ENCODE measurements around the gene NEUROD2.
"Not testable (repeated sequence)": the region's sequence is repeated elsewhere in the genome, so short reads cannot be mapped to it uniquely, and the experiment has no call there.

NEUROD2 gene

GRCh38 chr17:39601758-39602532, 5.8 kb downstream of the NEUROD2 start:
- DNase-seq: peak; percentile 21

DNA sequence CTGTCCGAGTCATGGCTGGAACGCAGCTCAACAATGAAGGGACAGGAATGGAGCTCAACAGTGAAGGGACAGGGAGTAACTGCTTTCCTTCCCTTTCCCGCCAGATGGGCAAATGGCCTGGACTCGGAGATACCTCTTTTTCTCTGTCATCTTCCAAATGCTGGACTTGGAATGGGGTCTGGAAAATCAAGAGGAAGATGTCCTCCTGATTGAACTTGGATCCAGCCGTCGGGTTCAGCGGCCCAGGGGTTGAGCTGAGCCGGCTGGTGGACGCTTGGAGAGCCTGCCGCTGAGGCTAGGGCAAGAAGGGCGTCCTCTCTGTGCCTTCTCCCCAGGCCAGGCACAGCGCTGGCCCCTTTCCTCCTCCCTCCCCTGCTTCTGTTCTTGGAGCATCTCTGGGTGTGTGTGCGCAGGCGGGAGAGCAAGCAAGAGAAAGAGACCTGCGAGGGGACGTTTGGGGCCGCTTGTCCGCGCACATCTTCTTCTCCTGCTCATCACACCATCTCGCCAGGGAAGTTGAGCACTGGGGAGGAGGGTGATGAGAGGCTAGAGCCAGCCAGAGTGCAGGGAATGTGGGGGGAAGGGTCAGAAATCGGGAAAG, 6.6 kb downstream of the NEUROD2 start:
- no peak for DNase-seq

GRCh38 chr17:39600288-39600996, 7.3 kb downstream of the NEUROD2 start:
- DNase-seq: no peak

GRCh38 chr17:39599665-39600231, 8.0 kb downstream of the NEUROD2 start:
- no peak for DNase-seq

GRCh38 chr17:39599004-39599664, 8.6 kb downstream of the NEUROD2 start:
- no peak for DNase-seq

- no peak for DNase-seq
Measured at GRCh38 chr17:39598630-39599003, 9.1 kb downstream of the NEUROD2 start.

GRCh38 chr17:39598047-39598481, 9.7 kb downstream of the NEUROD2 start:
- no peak for DNase-seq

DNA sequence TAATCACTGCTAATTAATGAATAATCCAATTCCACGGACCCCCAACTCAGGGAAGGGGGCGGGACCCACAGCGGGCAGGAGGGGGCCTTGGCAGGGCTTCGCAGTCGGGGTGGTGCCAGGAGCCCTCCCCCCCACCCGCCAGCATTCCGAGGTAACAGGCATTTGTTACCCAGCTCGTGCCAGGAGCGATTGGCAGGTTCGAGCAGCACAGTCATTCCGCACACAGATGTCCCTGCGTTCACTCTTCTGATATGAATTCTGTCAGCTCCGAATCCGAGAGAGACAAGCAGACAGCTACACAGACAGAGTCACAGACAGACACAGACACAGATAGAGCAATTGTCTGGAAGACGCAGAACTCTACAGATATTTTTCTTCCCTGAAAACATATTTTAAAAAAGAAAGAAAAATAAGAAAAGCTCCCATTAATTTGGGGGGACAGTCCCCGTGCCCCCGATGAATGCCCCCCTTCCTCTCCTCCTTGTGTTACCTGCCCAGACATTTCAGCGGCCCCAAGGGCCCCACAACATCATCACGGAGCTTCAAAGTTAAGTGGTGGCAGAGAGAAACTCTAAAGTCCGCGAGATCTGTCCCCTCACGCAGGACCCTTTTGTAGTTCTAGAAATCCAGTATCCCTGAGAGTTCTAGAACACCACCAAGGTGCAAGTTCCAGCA, 10.2 kb downstream of the NEUROD2 start:
- DNase-seq: no peak

GRCh38 chr17:39596543-39597267, 11.0 kb downstream of the NEUROD2 start:
- no peak for DNase-seq

DNA sequence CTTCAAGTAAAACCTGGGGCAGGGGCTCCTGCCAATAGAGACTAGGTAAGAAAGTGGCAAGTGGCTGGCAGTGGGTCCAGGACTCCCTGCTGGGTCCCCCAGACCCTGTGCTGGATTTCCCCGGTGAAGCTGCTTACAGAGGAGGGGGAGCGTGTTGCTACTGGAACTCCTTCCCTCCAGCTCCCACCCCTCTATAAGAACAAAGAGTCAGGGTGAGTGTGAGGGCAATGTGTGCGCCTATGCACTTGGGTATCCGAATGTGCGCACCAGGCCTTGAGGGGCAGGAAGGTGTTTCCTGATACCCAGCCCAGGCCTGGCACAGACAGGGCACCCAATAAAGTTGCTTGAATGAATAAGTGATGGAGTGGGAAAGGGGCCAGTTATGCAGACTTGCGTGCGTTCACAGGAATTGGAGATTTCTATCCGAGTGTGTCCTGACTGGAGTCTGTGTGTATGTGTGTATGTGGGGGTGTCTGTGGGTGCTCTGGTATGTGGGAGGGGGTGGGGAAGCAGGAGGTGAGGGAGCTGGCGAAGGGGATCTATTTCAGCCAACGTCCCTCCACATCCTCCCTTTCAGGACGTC, 11.7 kb downstream of the NEUROD2 start:
- DNase-seq: no peak

GRCh38 chr17:39595294-39595693, 12.4 kb downstream of the NEUROD2 start:
- DNase-seq: no peak

DNA sequence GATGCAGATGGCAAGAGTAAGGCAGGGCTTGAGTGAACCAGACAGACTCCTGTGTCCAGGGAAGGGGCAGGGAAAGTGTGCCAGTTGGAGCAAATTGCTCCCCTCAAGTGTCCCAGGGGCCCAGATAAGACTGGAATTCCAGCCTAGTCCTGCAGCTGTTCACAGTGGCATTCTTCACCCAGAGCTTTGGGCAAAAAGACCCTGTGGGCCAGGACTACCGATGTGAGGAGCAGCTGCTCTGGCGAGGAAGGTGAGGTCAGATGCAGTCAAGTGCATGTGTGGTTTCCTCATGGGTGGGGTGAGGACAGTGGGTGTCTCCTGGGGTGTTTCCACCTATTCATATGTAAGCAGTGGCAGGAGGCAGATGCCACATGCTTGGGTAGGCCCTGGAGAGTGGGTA, 14.3 kb downstream of the NEUROD2 start:
- no peak for DNase-seq

GRCh38 chr17:39591958-39592954, 15.5 kb downstream of the NEUROD2 start:
- peak; percentile 65 for DNase-seq

DNA sequence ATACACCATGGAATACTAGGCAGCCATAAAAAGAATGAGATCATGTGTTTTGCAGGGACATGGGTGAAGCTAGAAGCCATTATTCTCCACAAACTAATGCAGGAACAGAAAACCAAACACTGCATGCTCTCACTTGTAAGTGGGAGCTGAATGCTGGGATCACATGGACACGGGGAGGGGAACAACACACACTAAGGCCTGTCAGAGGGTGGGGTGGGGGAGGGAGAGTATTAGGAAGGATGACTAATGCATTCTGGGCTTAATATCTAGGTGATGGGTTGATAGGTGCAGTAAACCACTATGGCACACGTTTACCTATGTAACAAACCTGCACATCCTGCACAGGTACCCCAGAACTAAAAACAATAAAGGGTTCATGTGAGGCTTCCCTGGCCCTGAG, 17.5 kb downstream of the NEUROD2 start:
- not testable (repeated sequence) for DNase-seq

- no peak for DNase-seq
Measured at GRCh38 chr17:39582658-39583057, 25.1 kb downstream of the NEUROD2 start.

GRCh38 chr17:39581759-39582085, 26.0 kb downstream of the NEUROD2 start:
- no peak for DNase-seq

DNA sequence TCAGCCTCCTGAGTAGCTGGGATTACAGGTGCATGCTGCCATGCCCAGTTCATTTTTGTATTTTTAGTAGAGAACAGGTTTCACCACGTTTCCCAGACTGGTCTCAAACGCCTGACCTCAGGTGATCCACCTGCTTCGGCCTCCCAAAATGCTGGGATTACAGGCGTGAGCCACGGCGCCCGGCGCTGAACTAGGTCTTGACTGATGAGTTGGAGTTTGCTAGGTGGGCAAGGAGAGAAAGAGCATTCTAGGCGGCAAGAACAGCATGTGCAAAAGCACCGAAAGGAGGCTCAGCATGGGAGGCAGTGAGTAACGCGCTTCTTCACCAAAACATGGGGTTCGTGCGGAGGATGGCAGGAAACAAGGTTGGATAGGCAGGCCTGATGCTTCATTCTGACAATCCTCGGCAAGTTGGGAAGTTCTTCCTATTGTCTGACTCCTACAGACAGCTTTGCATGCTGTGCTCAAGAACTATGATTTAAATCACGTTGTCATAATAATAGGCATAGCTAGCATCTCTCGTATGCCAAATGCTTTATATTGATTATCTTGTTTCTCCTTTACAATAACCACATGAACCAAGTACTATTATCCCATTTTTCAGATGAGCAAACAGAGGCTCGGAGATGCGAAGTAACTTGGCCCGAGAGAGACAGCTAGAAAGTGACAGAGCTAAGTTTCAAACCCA, 26.5 kb downstream of the NEUROD2 start:
- no peak for DNase-seq

GRCh38 chr17:39580082-39580468, 27.6 kb downstream of the NEUROD2 start:
- DNase-seq: no peak

DNA sequence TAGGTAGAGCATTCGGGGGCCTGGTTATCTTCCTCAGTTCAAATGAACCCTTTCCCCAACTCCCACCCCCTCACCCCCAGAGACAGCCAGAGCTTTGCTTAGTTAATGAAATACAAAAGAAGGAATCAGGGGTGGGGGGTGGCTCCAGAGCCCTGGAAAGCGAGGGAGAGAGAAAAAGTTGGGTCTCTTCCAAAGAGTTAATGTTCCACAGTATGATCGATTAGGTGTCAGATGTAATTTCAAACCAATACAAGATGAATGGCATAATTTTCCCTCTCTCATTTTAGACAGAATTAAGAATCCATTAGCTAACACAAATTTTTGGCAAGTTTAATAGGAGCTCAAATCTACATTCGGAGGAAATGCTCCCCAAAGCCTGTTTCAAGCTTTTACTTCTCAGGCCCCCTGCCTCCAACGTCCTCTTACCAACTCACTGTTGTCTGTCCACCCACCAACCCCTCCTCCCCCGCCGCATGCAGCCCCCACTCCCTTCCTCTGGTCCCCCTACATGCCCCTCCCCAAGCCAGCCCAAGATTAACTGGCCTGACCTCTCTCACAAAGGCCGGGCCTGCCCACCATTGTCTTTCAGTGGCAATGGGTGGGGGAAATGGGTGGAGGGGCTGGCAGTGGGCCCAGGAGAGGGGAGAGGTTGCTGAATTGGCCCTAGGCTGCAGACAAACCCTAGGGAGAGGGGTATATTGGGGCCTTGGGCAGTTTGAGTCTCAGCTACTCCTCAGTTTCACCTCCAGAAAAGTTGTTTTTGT, 28.2 kb downstream of the NEUROD2 start:
- DNase-seq: no peak
